ENCODE measurements around the gene TRABD2B.

DNA sequence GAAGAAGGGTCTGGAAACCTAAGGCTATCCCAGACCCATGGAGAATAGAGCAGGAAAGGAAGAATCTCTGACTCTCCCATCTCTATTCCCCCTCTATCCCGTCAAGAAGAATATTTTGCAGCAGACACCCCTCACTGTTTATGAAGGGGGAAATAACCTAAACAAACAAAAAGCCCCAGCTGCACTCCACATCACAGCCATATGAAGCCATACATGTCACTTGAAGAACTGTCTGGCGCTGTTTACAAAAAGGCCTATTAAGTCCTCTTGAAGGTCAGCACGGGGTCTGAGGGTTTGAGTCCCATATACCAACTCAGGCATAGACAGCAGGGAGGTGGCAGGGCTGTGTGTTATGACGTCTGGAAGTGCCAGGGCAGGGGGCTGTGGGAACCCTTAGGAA is 31.4 kb downstream of the TRABD2B start:
- TF ChIP-seq, protein P1, sequence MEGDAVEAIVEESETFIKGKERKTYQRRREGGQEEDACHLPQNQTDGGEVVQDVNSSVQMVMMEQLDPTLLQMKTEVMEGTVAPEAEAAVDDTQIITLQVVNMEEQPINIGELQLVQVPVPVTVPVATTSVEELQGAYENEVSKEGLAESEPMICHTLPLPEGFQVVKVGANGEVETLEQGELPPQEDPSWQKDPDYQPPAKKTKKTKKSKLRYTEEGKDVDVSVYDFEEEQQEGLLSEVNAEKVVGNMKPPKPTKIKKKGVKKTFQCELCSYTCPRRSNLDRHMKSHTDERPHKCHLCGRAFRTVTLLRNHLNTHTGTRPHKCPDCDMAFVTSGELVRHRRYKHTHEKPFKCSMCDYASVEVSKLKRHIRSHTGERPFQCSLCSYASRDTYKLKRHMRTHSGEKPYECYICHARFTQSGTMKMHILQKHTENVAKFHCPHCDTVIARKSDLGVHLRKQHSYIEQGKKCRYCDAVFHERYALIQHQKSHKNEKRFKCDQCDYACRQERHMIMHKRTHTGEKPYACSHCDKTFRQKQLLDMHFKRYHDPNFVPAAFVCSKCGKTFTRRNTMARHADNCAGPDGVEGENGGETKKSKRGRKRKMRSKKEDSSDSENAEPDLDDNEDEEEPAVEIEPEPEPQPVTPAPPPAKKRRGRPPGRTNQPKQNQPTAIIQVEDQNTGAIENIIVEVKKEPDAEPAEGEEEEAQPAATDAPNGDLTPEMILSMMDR (IDR thresholded peaks at IDR 0.05 in 4 of 5, conservative IDR thresholded peaks at IDR 0.05 in 1 of 5): no peak
- no peak for TF ChIP-seq POLR2A (IDR thresholded peaks at IDR 0.05)
